PFSK-1 (cell line): Measurements from ENCODE around the gene TOGARAM2.

ENCODE experiments used
- FOXP2 ChIP-seq: optimal IDR thresholded peaks from 2 replicates; pipeline ENCODE3; 2011; ENCODE audit warnings: borderline replicate concordance, control low read depth, inconsistent platforms; ENCODE audit not compliant: insufficient read depth; ENCODE audit errors: extremely low read length, extremely low read depth
- POLR2AphosphoS5 ChIP-seq: IDR thresholded peaks from 2 replicates; pipeline ENCODE4 v1.6.1; 2012; ENCODE audit warnings: low read depth, mild to moderate bottlenecking, control low read depth, low read length, moderate library complexity
- SIN3A ChIP-seq: IDR thresholded peaks from 2 replicates; pipeline ENCODE4 v1.6.1; 2012; ENCODE audit warnings: mild to moderate bottlenecking, low read length, moderate library complexity, borderline replicate concordance; ENCODE audit not compliant: insufficient read depth
- TAF1 ChIP-seq: IDR thresholded peaks from 2 replicates; pipeline ENCODE4 v1.6.1; 2012; ENCODE audit warnings: low read length, control low read depth, borderline replicate concordance; ENCODE audit not compliant: insufficient read depth
- TF ChIP-seq, protein P1 (sequence below), 2 experiments: IDR thresholded peaks; 2 replicates each; pipeline versions ENCODE4 v1.6.1 to v1.8.0; 2011 to 2012; ENCODE audit warnings: low read depth in 2 of 2, low read length in 2 of 2, control low read depth in 1 of 2, inconsistent platforms in 1 of 2, mild to moderate bottlenecking in 1 of 2, moderate library complexity in 1 of 2; ENCODE audit not compliant: insufficient read depth in 1 of 2

The TOGARAM2 gene

DNA sequence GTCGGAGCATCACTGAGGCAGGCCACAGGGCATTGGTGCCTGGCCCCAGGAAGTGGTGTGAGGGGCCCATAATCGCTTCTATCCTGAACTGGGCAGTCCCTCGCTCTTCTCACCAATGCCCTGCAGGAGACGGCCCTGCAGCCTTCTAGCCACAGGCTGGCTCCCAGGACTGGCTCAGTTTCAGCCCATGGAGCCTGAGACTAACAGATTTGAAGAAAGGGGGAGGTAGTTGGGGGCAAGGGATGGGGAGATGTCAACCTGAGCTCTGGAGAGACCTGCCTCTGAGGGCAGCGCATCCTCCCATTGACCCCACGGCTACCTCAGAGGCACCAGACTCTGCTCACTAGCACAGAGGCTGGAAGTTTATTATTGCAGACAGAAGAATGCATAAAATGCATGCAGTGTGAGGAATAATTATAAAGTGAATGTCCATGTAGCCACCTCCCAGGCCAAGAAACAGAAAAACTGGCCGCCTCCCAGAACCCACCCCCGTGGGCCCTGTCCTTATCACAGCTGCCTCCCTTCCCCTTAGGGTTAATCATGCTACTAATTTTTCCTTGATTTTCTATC, 1.4 kb downstream of the TOGARAM2 start:
- no peak for TF ChIP-seq SIN3A
- TF ChIP-seq, protein P1, sequence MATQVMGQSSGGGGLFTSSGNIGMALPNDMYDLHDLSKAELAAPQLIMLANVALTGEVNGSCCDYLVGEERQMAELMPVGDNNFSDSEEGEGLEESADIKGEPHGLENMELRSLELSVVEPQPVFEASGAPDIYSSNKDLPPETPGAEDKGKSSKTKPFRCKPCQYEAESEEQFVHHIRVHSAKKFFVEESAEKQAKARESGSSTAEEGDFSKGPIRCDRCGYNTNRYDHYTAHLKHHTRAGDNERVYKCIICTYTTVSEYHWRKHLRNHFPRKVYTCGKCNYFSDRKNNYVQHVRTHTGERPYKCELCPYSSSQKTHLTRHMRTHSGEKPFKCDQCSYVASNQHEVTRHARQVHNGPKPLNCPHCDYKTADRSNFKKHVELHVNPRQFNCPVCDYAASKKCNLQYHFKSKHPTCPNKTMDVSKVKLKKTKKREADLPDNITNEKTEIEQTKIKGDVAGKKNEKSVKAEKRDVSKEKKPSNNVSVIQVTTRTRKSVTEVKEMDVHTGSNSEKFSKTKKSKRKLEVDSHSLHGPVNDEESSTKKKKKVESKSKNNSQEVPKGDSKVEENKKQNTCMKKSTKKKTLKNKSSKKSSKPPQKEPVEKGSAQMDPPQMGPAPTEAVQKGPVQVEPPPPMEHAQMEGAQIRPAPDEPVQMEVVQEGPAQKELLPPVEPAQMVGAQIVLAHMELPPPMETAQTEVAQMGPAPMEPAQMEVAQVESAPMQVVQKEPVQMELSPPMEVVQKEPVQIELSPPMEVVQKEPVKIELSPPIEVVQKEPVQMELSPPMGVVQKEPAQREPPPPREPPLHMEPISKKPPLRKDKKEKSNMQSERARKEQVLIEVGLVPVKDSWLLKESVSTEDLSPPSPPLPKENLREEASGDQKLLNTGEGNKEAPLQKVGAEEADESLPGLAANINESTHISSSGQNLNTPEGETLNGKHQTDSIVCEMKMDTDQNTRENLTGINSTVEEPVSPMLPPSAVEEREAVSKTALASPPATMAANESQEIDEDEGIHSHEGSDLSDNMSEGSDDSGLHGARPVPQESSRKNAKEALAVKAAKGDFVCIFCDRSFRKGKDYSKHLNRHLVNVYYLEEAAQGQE (IDR thresholded peaks at IDR 0.05; ENCODE audit: insufficient read depth in 1 of 2, low read depth in 2 of 2, low read length in 2 of 2) = no peak
- no peak for TF ChIP-seq POLR2AphosphoS5
- TF ChIP-seq TAF1 = no peak
- TF ChIP-seq FOXP2 = no peak

DNA sequence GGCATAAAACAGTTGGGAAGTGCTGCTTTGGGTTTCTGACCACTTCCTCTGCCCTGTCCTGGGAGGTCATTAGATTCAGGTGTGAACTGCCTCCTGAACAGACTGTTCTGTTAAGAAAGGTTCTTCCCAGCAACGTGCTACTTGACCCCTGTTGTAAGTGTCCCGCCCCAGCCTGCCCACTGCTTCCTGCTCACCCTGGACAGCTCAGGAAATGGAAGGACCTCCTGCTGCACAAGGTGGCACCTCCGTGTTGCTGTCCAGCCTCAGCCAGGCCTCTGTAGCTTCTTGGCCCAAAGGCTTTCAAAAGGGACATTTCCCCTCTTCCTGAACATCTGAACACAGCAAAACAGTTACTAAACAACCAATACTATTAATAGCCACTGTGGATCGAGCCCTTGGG, 5.3 kb downstream of the TOGARAM2 start:
- TF ChIP-seq, protein P1 (IDR thresholded peaks at IDR 0.05; ENCODE audit: insufficient read depth in 1 of 2, low read depth in 2 of 2, low read length in 2 of 2) = peak; percentile 76 to 87
- no peak for TF ChIP-seq POLR2AphosphoS5
- TF ChIP-seq FOXP2 = no peak

DNA sequence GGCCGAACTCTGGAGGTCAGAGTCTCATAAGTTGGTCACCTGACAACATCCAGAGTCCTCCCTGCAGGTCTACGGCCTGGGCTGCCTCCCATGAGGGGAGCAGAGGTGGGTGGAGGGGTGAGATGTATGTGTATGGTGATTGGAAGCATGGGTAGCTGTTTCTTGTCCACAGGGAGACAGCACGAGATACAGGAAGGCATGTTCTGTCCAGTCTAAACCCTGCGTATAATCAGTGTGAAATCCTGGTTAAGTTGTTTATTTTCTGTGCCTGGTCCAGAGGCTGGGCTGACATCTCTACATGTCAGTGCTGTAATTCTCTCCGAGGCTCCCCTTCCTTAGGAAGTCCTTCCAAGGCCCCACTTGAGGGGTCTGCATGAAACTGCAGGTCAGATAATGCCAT, 8.9 kb downstream of the TOGARAM2 start:
- TF ChIP-seq TAF1 (no peak), SIN3A (no peak), POLR2AphosphoS5 (no peak), FOXP2 (no peak)
- TF ChIP-seq, protein P1 (IDR thresholded peaks at IDR 0.05; ENCODE audit: insufficient read depth in 1 of 2, low read depth in 2 of 2, low read length in 2 of 2) = no peak

DNA sequence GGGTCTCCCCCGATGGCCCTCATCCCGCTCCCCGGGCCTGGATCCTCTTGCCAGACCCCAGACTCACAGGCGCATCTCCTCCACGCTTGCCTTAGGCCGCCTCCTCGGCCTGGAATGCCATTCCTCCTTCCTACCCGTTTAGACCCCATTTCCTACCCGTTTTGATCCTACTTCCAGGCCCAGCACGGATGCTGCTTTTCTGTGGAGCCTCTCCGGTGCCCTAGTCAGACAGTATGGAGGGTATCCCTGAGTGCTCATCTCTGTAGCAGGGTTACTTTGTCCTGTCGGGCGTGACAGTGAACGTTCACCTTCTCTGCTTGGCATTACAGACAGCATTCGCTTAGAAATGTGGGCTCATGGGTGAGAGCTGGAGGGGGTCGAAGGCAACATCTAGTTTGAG, 9.3 kb downstream of the TOGARAM2 start:
- no peak for TF ChIP-seq POLR2AphosphoS5

DNA sequence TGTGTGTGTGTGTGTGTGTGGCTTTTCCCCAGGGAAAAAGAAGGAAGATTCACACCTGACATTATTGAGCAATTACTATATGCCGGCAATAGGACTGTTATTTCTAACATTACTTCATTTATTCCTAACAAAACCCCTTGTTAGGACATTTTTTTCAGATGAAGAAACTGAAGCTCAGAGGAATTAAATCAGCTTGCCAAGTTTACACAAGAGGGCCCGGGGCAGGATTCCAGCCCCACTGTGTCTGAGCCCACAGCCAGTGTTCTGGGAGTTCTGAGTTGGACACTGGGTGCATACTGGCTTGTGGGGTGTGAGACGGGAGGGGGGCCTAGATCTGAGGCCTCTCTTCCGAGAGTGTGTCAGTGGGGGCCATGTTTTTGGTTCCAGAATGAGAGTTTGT, 9.9 kb downstream of the TOGARAM2 start:
- TF ChIP-seq FOXP2 = no peak
- no peak for TF ChIP-seq POLR2AphosphoS5
- TF ChIP-seq, protein P1 (IDR thresholded peaks at IDR 0.05; ENCODE audit: insufficient read depth in 1 of 2, low read depth in 2 of 2, low read length in 2 of 2) = no peak
- TF ChIP-seq SIN3A = no peak
- TF ChIP-seq TAF1 = no peak

DNA sequence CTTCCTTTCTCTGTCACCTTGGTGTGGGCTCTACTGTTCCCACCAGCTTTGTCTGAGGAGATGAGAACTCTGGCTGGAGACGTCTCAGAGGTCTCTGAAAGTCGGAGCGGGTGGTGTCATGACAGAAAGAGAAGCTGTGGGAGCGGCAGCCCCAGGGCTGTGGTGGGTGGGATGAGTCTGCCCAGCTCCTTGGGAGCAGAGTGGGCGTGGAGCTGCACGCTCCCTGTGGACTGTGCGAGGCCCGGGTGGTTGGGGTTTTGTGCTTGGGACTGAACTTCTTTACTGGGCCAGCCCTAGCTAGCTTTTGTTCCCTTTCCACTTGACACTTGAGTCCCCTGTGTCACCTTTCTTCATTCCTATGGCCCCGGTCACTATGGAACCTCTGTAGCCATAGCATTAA, 10.4 kb downstream of the TOGARAM2 start:
- TF ChIP-seq, protein P1 (IDR thresholded peaks at IDR 0.05; ENCODE audit: insufficient read depth in 1 of 2, low read depth in 2 of 2, low read length in 2 of 2) = no peak
- TF ChIP-seq POLR2AphosphoS5 (no peak), SIN3A (no peak), TAF1 (no peak), FOXP2 (no peak)
